ENCODE measurements around the gene PCBP3. TPM values are rescaled to one million over a fixed set of nuclear protein-coding genes. Genes with fewer than 3 reads are reported as not detected.
A peak's percentile ranks its signal among the peaks of the same experiment; 100 is the strongest.
"Not testable (repeated sequence)": the region's sequence is repeated elsewhere in the genome, so short reads cannot be mapped to it uniquely, and the experiment has no call there.

PCBP3 gene
- total RNA-seq, 1 donor from 2014 or later = 0.13 TPM

DNA sequence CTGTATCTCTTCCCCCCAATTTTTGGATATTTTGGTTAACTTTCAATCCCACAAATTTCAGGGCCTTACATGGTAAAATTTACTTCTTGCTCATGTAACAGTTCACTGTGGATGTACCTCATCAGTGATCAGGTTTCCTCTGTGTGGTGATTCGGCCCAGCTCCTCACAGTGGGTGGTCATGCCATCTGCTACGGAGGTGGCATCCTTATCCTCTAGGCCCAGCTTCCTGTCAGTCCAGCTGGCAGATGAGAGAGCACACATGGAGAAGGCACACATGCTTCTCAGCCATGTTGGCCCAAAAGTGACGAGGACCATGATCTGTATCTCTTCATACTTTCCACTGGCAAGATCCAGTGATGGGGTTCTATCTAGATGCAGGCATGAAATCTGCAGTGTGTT, 27.2 kb downstream of the PCBP3 start:
- DNase-seq (ENCODE audit: low read depth in 2 of 2) = no peak

DNA sequence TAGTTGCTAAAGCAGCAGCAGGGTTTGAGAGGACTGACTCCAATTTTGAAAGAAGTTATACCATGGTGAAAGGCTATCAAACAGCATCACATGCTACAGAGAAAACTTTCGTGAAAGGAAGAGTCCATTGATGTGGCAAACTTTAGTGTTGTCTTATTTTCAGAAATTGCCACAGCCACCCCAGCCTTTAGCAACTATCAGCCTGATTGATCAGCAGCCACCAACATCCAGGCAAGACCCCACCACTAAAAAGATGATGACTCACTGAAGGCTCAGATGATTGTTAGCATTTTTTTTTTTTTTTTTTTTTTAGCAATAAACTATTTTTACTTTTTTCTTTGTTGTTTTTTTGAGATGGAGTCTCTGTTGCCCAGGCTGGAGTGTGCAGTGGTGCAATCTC, 35.3 kb downstream of the PCBP3 start:
- DNase-seq (ENCODE audit: low read depth in 2 of 2) = not testable (repeated sequence)

DNA sequence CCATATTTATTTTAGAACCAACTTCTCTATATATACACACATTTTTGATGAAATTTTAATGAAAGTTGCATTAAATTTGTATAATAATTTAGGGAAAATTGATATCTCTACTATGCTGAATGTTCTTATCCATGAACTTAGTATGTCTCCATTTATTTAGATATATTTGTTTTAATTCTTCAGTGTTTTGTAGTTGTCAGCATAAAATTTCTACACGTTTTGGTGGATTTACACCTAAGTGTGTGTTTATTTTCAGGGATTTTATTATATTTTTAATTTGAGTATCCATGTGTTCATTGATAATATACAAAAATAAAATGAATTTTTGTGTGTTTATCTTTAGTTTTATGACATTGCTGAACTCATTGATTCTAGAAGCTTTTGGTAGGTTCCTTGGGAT, 36.7 kb downstream of the PCBP3 start:
- DNase-seq (ENCODE audit: low read depth in 2 of 2) = no peak

DNA sequence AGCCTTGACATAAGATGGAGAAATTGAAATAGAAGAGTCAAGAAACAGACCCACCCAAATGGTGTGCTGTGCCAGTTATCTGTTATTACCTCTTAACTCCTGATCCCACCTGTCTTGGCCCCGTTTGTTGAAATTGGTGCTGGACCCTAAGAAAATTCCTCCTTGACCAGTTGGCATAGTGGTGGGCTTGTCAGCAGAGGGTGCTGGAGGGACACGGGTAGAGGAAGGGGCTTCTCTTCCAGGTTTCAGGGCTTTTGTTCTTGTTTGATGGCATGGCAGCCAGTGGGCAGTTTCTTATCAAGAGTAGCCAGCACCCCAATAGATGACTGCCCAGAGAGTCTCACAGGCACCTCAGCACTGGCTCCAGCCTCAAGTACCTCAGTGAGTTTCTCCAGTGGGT, 51.6 kb downstream of the PCBP3 start:
- DNase-seq (ENCODE audit: low read depth in 2 of 2) = no peak

DNA sequence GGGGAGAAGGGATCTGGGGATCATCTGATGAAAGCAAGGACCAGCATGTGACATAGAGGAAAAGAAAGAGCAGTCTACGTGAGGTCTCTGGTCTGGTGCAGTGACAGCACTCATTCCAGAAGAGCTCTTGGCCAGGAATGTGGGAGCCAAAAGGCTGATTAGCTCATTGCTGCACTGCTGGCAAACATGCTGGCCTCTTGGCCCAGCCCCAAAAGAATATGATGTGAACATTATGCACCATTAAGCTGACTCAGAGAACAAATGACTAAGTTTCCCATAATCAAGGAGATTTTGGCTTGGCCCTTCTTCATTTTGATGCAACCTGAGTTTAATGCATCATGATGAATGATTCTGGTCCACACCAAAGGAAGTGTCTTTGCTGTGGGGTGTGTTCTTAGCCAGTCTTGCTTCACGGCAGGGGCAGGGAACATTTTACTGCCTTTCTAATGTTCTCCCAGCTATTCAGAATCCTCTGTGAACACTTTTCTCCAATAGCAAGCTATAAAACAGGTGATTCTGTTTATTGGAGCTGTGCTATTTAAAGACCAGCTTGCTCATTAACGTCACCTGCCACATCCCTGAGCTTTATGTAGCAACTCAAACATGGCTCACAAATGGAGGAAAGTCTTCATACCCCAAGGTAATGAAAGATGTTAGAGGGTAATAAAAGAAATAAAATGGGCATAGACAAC, 55.1 kb downstream of the PCBP3 start:
- peak in 1 of 2 donors; percentile 27 for DNase-seq (ENCODE audit: low read depth in 2 of 2)

DNA sequence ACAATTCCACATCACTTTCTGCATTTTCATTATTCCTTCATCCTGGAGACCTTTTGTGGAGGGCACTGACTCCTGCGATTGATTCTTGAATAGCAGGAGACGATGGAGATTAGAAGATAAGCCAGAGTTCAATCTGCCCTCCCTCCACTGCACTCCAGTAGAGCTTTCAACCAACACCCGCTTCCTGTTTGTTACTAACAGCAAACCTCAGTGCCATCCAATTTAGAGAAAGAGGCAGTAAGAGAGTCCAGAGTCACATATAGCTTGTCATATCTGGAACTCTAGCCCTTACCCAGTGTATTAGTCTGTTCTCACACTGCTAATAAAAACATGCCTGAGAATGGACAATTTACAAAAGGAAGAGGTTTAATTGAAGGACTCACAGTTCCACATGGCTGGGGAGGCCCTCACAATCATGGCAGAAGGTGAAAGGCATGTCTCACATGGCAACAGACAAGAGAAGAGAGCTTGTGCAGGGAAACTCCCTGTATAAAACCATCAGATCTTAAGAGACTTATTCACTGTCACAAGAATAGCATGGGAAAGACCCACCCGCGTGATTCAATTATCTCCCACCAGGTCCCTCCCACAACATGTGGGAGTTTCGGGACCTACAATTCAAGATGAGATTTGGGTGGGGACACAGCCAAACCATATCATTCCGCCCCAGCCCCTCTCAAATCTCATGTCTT, 55.9 kb downstream of the PCBP3 start:
- no peak for DNase-seq (ENCODE audit: low read depth in 2 of 2)

DNA sequence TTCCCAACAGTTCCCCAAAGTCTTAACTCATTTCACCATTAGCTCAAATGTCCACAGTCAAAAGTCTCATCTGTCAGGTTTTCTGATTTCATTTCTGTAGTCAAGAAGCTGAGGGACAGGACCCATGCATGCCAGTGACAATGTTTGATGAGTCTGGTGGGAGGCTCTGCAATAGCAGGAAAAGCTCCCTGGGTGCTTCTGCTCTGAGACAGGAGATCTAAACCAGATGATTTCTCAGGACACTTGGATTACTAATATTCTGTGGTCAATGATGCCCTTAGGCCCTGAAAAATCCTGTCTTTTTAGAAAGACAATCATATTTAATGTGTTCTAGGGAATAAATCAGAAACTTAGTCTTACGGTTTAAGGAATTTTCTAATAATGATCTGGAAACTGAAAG, 56.4 kb downstream of the PCBP3 start:
- DNase-seq (ENCODE audit: low read depth in 2 of 2) = no peak

DNA sequence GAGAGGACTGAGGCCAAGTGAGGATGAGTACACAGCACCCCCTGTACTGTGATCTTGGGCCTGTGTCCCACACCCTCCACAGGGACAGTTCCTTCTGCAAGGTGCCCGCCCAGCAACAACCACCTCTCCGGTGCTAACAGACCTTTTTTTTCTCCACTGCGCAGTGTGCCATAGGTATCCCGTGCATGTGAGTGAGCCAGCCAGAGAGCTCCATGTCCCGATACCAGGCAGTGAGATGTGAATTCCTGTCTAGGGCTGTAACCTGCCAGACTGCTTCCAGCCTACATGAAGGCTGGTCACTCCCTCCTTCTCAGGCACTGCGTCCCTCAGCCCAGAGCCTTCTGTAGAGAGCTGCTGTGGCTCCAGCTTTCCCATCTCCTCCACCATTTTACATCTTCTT, 56.9 kb downstream of the PCBP3 start:
- DNase-seq (ENCODE audit: low read depth in 2 of 2) = no peak

DNA sequence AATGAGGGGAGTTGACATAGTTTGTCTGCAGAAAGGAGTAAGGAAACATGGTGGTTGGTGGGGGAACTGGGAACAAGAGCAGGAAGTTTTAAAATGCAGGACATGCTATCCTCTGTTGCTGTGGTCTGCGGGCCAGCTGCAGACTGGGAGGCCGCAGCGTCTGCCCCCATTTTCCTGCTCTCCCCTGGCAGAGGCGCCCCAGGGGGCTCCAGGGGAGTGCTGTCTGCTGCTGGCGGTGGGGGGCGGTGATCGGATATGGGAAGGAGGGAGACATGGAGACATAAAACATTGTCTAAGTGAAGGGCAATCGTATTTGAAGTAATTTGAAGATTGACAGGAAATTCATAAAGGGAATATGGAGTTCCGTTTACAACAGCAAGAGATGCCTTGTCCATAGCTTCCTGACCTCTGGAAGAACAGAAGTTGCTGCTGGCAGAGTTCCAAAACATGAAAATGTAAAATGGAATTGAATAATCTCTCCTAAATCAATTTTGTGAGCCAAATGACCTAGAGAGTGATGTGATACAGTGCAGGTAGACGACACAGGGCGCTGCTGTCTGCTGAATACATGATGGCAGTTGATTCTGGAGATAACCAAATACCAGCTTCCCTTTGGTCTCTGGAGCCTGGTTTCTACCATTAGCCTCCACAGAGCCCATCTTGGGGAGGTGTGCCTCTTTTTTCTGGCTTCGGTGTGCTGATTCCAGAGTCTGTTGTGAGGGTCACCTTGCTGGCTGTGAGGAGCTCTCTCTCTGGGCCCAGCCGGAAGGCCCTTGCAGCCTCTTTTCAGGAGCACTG, 61.0 kb downstream of the PCBP3 start:
- DNase-seq (ENCODE audit: low read depth in 2 of 2) = no peak

DNA sequence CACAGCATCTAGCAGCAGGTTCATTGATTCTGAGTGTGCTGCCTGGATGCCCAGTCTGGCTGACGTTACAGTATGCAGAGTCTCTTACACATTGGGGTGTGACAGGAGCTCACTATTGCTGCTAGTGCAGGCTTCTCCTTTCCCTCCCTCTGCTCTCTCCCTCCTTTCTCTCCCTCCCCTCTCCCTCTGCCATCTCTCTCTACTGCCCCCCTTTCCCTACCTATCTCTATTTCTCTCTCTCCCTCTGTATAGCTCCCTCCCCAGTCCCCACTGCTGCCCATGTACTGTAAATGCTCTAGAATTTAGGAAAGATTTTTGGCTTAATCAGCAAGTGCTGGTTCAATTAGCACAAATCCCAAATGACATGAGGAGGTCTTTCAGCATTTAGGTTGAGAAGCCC, 62.8 kb downstream of the PCBP3 start:
- DNase-seq (ENCODE audit: low read depth in 2 of 2) = no peak

DNA sequence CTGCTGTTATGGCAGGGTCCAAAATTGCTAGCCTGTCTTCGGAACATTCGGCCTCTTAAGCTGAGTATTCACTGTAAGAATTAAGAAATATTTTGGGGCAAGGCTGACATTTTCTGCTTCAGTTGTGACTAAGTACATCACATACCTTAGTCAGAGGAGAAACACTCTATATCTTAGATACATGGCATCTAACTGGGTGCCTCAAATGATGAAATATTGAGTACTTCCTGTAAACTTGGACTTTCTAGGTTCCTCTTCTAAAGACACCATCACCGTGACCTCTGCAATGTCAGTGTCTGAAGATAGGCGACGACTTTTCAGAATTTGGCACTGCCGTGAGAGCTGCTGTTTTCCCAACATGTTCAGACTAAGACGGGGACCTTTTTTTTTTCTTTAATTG, 65.6 kb downstream of the PCBP3 start:
- no peak for DNase-seq (ENCODE audit: low read depth in 2 of 2)

DNA sequence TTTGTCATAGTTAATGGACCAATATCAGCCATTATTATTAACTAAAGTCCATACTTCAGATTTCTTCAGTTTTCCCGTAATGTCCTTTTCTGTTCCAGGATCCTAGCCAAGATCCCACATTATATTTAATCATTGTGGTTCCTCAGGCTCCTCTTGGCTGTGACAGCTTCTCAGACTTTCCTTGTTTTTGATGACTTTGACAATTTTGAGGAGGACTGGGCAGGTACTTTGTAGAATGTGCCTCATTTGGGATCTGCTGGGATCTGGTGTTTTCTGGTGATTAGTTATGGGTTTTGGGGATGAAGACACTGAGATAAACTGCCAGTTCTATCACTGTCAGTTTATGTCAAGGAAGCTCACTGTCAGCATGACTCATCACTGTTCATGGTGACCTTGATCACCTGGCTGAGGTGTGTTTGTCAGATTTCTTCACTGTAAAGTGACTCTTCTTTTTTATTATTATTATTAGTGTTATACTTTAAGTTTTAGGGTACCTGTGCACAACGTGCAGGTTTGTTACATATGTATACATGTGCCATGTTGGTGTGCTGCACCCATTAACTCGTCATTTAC, 66.3 kb downstream of the PCBP3 start:
- DNase-seq (ENCODE audit: low read depth in 2 of 2) = no peak

DNA sequence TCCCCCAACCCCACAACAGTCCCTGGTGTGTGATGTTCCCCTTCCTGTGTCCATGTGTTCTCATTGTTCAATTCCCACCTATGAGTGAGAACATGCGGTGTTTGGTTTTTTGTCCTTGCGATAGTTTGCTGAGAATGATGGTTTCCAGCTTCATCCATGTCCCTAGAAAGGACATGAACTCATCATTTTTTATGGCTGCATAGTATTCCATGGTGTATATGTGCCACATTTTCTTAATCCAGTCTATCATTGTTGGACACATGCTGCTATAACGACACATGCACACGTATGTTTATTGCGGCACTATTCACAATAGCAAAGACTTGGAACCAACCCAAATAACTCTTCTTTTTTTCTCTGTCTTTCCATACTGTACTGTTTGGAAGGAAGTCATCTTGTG, 66.8 kb downstream of the PCBP3 start:
- DNase-seq (ENCODE audit: low read depth in 2 of 2) = not testable (repeated sequence)

DNA sequence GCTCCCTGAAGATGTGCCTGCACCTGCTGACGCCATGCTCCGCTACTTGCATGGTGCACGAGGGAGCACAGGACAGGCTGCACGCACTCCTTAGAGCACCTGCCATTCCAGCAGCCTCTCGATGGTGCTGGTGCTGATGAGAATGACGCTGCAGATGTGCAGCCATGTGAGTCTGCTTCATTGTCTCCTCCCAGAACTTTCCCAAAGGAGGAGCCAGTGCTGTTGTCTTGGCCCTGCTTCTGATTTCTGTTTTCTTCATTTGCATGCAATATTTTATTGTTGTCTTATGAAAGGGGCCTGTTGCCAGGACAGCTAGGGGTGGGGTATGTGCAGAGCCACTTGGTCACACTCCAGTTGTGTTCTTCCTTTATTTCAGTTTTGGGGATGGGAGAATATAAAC, 70.1 kb downstream of the PCBP3 start:
- no peak for DNase-seq (ENCODE audit: low read depth in 2 of 2)

DNA sequence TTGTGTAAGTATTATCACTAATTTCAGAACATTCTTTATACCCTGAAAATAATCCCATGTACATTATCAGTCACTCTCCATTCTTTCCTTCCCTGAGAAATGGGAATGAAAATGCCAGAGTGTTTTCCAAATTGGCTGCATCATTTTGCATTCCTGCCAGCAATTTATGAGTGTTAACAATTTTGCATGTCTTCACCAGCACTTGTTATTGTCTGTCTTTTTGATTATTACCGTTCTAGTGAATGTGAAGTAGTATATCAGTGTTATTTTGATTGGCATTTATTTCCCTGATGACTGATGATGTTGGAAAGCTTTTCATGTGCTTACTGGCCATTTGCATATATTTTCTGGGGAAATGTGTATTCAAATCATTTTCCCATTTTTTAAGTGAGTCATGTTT, 71.9 kb downstream of the PCBP3 start:
- no peak for DNase-seq (ENCODE audit: low read depth in 2 of 2)

DNA sequence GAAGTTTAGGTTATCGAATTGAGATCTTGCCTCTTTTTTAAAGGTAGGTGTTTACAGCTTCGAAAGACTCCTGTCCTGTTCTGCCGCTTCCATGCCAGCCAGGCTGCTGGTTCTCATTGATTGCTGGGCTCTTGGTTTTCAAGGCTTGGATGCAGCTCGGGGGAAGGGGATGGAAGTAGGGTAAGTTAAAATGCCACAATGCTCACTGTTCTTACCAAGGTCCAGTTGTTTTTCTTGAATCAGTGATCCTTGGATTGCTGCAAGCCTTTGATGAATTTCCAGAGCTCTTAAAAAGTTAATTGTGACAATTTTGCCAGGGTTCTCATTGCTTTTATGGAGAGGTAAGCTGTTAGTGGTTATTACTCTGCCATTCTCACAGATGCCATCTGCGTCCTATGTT, 74.9 kb downstream of the PCBP3 start:
- no peak for DNase-seq (ENCODE audit: low read depth in 2 of 2)

DNA sequence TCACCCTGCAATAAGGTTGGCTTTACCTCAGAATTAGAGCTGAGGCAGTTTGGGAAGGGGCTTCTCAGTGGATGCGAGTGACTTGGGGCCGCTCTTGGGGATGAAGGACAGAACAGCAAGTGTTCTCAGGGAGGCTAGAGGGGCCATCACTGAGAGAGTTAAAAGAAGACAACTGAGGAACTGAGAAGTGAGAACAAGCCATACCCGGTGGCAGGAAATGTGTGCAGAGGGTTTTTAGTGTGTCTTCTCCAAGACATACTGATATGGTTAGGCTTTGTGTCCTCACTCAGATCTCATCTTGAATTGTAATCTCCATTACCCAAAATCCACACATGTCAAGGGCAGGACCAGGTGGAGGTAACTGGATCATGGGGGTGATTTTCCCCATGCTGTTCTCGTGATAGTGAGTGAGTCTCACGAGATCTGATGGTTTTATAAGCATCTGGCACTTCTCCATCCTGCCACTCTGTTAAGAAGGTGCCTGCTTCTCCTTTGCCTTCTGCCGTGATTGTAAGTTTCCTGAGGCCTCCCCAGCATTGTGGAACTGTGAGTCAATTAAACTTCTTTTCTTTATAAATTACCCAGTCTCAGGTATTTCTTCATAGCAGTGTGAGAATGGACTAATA, 75.8 kb downstream of the PCBP3 start:
- no peak for DNase-seq (ENCODE audit: low read depth in 2 of 2)

DNA sequence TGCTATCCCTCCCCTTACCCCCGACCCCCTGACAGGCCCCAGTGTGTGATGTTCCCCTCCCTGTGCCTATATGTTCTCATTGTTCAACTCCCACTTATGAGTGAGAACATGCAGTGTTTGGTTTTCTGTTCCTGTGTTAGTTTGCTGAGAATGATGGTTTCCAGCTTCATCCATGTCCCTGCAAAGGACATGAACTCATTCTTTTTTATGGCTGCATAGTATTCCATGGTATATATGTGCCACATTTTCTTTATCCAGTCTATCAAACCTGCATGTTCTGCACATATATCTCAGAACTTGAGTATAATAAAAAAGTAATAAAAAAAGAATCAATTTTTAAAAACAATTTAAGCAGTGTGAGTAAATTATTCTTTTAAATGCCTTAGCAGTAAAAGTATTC, 76.7 kb downstream of the PCBP3 start:
- DNase-seq (ENCODE audit: low read depth in 2 of 2) = not testable (repeated sequence)

DNA sequence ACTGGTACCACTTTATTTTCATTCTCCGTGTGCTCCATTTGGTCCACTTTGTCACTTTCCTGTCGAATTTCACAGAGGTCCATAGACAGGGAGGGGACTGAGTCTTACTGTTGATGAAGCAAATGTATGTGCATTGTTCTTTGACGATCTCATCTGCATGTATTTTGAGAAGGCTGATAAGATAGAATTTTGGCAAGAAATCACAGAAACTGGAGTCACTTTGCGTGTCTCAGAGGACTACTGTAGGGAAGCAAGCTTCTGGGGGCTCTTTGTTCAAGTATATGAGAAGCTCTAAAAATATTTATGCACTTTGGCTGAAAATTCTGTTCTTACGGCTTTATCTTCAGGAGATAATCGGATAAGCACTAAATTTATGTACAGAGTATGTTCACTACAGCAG, 78.1 kb downstream of the PCBP3 start:
- no peak for DNase-seq (ENCODE audit: low read depth in 2 of 2)

DNA sequence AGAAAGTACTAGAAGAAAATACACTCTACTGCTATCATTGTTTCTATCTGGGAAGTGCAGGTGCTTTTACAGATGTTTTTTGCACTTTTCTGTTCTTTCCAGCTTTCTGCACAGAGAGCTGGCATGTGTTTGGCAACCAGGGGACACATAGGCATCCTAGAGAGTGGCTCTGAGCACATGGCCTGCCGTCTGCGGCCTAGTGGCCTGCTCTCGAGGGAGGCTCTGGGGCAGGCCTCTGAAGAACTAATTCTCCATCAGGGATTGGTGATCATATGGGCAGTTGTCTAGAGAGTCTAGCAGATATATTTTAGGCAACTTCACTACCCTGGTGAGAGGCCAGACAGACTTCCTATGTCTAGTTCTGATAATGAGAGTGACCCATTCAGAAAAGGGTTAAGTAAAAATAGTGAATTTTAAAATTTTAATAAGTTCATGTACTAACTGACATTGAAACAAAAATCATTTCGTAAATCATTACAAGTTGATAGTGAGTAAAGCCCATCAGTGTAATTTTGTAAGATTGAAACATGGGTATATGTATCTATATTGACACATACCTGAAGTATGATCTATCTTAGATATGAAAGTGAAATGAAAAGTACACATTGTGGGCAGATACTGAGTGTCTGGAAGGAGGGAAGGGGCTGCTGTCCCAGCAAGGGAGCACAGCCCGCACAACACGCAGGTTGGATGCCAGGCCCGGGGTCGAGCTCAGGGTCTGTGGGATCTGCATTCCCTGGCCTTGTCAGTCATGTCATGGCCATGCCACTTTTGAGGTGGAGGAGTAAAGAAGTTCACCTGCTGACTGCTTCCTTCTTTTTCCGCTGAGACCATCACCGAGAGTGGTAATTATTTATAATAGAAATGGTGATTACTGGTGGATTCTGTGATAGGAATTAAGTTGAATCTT, 79.8 kb downstream of the PCBP3 start:
- DNase-seq (ENCODE audit: low read depth in 2 of 2) = no peak
